ENCODE measurements around the gene NUDT9.
"Not testable (repeated sequence)": the region's sequence is repeated elsewhere in the genome, so short reads cannot be mapped to it uniquely, and the experiment has no call there.

NUDT9 gene

DNA sequence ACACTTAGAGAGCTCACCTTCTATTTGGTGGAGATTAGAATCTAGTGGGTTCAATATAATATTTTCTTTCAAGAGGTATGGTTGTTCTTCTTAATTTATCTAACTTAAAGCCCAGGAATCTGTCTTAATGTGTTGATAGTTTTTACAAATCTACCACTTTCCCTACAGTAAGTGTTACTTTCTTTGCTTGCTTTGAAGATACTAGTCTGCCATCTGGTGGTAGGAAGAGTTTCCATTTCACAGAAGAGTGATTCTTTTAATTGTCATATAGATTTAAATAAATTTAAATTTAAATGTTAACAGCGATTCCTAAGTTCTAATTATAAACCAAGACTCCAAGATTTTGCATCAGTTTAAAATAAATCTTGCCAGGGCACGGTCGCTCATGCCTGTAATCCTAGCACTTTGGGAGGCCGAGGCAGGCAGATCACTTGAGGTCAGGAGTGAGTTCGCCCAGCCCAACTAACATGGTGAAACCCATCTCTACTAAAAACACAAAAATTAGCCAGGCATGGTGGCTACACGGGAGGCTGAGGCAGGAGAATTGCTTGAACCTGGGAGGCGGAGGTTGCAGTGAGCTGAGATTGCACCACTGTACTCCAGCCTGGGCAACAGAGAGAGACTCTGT, 43.5 kb downstream of the NUDT9 start:
- DNase-seq = peak; percentile 37

DNA sequence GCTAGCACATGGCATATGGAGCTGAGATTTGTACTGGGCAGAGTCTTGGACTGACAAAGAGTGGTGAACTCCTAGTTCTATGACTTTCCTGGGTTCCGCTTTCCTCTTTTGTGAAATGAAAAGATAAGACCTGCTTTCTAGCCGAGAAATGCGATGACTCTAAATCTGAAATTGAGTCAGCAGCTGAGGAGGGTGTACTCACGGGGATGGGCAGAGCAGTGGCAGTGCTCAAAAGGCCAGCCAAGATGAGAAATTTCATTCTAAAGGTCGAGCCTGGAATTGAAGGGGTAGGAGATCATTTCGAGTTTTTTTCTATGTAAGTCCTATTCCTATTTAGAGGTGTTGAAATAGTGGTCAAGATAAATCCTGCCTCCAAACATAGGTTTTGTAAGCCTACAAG, 47.0 kb downstream of the NUDT9 start:
- no peak for DNase-seq

DNA sequence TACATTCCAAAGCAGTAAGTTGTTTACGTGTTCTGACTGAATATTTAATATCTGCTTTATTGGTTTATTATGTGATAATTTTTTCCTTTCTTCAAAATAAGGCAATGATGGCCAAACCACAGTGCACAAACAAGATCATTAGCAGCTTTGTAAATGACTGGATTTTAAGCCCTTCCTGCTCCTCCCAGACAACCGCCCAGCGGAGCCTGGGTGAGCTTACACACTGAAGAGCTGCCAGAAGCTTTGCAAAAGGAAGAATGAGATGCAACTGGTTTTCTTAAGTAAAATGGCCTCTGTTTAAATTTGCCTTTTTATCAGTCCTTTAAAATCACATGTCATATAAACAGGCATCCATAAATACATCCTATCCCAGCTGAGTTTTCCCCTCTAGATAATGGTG, 54.6 kb downstream of the NUDT9 start:
- no peak for DNase-seq

DNA sequence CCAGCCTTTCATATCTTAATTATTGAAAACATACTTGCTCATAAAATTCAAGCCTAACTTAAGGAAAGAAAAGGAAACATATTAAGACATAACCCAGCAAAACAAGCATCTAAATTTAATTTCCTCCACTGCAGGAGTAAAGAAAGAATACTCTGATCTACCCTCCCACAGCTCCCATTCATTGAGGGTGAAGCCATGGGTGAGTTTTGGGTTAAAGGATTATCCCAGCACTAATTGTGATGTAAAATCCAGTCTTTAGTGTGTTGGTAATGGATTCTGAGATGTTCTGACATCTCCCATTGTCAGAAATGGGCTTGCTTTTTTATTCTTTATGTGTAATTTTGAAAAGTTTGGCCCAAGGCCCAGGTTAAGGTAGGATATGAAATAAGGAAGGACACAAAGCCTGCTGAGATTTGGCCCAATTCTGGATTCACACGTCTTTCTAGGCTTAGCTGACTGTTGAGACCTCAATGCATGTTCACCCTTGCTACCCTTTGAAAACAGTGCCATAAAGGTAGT, 56.4 kb downstream of the NUDT9 start:
- DNase-seq = no peak

DNA sequence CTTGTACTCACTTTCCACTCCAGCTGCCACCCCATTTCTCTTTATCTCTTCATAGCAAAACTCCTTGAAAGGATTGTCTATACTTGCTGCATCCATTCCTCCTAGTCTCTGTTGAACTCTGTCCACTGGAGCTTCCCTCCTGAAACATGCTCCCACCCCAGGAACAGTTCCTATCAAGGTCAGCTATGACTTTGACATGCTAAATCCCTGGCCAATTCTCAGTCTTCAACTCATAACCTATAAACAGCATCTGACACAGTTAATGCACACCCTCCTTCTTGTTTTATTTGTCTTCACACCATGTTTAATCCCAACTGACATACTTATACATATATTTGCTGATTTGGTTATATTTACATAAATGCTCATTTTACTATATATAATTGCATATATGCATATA, 59.0 kb downstream of the NUDT9 start:
- DNase-seq = no peak

DNA sequence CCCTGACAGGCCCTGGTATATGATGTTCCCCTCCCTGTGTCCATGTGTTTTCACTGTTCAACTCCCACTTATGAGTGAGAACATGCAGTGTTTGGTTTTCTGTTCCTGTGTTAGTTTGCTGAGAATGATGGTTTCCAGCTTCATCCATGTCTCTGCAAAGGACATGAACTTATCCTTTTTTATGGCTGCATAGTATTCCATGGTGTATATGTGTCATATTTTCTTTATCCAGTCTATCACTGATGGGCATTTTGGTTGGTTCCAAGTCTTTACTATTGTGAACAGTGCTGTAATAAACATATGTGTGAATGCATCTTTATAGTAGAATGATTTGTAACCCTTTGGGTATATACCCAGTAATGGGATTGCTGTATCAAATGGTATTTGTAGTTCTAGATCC, 60.9 kb downstream of the NUDT9 start:
- not testable (repeated sequence) for DNase-seq

DNA sequence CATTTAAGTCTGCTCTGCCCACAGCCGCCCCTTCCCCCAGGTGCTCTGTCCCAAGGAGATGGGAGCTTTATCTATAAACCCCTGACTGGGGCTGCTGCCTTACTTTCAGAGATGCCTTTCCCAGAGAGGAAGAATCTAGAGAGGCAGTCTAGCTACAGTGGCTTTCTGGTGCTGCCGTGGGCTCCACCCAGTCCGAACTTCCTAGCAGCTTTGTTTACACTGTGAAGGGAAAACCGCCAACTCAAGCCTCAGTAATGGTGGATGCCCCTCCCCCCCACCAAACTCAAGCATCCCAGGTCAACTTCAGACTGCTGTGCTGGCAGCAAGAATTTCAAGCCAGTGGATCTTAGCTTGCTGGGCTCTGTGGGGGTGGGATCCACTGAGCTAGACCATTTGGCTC, 66.3 kb downstream of the NUDT9 start:
- not testable (repeated sequence) for DNase-seq

DNA sequence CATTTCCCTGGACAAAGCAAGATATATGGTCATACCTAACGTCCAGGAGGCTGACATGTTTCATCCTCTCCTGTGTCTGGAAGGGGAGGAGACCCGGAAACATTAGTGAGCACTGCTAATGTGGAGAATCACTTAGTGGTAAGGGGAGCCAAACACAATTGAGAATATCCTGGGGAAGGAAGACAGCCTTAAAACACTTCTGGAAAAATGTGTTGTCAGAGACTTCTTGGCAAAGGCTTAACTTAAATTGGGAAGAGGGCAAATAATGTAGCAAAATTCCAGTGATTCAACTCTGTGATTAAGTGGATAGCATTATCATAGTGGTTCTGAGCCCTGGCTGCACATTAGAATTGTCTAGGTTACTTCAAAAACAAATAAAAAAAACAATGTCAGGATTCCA, 67.3 kb downstream of the NUDT9 start:
- no peak for DNase-seq

DNA sequence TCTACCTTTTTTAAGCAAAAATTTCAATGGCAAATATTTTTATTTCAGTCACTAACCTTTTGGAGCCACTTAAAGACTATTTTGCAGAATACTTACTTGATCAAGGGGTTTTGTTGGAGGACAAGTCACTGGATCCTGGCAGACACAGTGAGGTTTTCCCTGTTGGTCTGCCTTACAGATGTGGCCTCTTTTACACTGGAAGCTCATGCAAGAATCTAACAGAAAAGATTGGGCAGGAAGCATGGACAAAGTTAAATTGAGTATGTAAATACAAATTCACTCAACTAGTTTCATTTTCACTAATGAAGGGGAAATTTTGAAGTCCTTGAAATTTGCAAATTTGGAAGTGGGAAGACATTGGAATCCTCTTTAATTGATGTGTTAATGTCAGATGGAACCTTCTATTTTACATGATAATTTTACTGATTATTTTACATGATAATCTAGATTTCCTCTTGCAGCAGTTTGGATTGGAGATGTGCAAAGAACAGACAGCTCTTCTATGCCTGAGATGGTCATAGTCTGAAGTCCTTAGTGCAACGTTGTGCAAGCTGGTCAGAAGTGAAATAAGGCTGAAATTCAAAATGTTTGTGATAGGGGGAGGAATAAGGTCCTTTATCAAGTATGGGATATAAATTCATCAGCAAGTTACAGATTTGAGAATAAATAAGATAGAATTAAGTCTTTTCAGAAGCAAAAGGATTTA, 68.4 kb downstream of the NUDT9 start:
- DNase-seq = no peak

DNA sequence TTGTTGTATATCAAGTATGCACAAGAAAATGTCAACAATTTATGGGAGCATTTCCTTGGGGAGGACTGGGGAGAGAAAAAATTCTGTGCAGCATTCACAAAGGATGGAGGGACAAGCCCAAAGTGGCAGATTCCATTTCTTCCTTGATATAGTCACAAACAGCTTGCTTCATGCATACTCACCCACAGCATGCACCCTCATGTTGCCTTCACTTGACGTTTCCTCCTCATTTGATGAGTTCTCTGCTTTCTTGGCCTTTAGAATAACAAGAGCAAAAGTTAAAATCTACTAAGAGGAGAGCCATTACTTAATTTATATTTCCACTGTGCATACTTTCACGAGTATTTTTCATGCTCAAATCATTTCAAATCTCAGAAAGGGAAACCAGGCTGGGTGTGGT, 69.1 kb downstream of the NUDT9 start:
- DNase-seq = no peak

DNA sequence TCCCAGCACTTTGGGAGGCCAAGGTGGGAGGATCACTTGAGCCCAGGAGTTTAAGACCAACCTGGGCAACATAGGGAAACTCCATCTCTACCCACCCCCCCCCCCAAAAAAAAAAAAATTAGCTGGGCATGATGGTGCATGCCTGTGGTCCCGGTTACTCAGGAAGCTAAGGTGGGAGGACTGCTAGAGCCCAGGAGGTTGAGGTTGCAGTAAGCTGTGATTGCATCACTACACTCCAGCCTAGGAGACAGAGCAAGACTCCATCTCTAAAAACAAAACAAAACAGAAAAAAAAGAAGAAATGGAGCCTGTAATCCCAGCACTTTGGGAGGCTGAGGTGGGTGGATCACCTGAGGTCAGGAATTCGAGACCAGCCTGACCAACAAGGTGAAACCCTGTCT, 69.5 kb downstream of the NUDT9 start:
- DNase-seq = not testable (repeated sequence)

DNA sequence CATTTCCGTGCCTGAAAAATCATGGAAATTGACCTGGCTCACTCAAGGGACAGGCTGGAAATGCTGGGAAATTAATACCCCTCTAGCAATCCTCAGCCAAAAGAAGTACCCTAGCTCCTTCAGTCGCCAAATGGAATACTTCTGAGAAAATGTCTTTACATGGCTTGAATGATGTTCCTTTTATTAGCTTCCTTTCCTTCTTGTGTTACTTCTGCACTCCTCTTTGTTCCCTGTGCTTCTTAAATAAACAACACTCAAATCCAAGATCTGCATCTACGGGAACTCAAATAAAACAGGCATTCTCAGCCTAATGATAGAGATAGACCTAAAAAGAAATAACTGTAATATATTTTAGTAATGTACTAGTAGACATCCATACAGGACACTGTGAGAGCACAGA, 70.7 kb downstream of the NUDT9 start:
- no peak for DNase-seq

DNA sequence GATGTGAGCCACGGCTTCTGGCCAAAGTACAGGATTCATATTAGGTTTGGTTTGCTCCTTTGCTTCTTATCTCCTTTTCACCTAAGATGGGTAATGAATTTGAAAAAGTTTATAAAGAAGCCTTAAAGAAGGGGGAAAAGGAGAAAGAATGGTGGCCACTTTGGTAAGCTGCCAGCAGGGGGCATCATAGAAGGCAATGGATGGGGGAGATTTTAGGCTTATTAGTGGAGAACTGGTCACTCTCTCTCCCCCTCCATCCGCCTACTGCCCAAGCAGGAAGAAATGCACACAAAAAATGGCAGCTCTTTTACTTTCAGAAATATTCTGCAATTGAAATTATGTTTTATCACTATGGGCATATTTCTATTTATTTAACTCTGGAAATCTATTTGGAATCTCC, 74.8 kb downstream of the NUDT9 start:
- no peak for DNase-seq

DNA sequence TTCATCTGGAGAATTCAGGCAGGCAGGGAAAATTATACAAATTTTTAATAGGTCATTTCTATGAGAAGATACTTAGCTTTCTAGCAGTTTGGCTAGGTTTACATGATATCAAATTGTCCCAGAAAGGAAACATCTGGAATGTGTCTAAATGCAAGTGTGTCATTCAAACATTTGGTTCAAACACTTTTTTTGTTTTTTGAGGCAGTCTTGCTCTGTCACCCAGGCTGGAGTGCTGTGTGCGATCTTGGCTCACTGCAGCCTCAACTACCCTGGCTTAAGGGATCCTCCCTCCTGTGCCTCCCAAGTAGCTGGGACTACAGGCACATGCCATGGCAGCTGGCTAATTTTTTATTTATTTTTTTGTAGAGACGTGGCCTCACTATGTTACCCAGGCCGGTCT, 75.2 kb downstream of the NUDT9 start:
- DNase-seq = no peak

DNA sequence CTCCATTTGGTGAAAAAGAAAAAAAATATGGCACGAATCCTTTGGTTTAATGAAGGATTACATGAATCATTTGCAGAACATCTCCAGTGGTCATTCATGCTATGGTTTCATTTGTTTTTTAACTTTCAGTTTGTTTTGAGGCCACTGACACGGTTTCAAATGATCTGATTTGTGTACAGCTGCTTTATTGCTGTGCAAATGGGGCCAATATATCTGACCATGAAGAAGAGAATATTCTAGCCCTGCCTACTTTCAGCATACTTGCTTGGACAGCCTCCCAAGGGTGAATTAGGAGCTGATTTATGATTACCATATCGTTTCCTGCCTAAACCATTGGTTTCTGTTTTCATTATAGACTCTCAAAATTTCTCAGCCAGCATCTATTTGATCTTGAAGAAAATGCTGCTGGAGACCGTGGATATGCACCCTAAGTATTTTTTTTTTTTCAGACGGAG, 76.1 kb downstream of the NUDT9 start:
- DNase-seq = peak; percentile 85

DNA sequence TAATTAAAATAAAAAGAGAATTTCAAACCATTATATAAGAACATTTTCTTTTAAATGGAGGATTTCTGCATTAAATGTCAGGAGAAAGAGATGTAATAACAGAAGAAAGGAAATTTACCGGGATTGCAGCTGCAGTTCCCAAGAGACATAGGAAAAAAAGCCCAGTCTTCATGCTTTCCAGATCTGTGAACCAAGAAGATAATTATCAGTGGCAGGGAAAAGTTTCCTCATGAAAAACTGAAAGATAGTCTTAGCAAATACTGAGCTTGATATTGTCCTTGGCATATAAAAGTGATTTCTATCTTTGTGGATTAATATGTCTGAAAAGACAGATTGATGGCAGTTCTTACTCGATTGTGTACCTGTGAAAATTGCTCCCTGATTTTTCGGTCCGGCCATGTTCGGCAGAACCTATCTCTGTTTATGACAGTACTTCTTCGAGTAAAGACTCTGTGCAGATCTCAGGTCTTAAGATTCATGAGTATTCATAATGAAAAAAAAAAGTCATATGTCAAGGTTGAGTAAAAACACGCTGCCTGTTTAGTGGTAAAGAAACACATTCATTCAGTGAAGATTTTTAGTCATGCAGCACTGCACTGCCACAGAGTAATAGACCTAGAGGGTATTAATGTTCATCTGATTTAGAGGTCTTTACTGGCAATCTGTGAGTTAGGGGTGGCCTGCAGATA, 77.2 kb downstream of the NUDT9 start:
- DNase-seq = no peak

DNA sequence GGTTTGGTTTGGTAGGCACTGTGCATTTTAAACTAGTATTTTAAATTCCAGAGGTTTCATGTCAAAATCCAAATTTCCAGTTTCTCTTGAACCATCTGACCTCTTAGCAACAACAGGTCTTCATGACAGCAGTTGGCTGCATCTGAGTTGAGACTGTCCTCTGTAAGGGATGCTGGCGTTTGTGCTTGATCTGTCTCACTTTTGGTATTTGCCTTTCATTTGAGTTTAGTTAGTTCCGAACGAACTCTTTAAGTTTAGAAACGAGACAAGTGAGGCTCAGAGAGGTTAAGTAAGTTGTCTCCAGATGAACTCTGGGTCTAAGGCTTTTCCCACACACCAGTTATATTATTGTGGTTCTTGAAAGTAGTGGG, 77.7 kb downstream of the NUDT9 start:
- DNase-seq = no peak

DNA sequence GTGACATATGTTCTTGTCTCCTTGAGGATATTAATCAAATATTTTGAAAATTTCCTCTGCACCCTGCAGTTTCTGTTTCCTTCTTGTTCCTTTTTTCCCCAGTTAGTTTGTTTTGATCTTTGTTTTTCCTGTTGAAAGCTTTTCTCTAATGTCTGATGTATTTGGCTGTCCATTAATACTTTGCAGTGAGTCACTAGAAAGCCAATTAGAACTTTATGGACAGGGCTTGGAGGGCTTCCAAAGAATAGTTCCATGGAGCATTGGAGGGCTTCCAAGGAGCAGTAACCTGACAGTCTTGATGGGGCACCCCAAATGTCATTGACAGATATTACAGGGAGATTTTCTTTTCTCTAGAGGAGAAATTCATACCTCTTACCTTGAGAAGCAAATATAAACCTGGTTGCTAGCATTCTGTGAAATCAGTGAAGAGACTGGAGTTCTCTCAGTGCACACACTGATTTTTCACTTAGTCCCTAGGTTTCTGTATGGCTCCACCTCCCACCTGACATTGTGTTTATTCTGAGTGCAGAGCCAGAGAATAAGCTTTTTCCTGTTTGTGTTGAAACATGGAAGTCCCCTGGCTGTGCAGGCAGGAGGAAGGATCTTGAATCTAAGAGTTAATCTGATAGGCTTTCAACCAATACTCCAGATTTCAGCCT, 80.3 kb downstream of the NUDT9 start:
- DNase-seq = peak; percentile 47

DNA sequence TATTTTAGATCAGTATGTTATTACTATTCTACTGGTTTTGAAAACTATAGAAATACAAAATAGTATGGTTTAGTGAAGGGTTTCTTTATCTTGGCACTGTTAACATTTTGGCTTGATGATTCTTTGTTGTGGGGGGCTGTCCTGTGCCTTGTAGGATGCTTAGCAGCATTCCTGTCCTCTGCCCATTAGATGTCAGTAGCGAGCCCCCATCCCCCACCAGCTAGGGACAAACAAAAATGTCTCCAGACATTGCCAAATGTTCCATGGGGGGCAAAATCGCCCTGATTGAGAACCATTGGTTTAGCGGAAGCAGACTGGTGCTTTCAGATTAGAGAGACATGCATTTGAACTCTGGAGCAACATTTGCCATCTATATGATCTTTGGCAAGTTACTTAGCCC, 83.5 kb downstream of the NUDT9 start:
- no peak for DNase-seq

DNA sequence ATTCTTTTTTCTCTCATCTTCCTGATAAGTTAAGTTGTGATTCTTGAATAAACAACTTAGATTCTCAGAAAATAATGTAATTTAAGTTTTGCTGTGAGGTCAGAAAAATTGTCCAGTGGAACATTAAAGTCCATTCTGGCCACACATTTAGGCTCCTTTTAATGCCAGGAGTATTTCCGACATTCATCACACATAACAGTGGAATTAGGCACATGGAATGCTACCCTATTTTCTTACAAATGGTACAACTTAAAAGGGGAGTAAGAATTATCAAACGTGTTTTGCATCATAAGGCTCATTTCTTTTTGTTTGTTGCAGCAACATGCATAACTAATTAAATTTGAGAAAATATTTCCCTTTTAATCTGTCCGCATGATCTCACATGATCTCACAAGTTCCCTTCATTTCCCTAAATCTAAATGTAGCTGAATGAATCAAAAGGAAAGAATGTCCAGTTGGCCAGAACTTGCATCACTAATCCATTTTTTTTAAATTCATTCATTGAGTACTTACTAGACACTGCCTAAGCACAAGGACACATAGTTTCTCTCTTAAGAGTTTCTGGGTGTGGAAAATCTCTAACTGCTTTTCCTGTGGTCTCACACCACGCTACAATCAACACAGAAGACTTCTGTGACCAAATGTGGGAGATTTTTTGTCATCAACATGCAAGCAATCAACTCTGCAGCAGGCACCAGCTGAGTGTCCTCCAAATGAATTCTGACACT, 84.8 kb downstream of the NUDT9 start:
- DNase-seq = peak; percentile 87

Data from fibroblast of skin of abdomen (primary cell).